Suprapubic skin (tissue), 4 donors: ENCODE measurements around the gene GULP1.

Experiments
- CTCF ChIP-seq, 2 donors: fragments of 200-600 bp in 1 of 2; fragments of 450-650 bp in 1 of 2; sonication (generic) in 1 of 2; IDR thresholded peaks; one replicate each; pipeline ENCODE4 v1.5.1; 2016 to 2019; ENCODE audit warnings: antibody characterized with exemption in 2 of 2, mild to moderate bottlenecking in 1 of 2, moderate library complexity in 1 of 2
- EP300 ChIP-seq: sonication (generic); formaldehyde crosslinking; IDR thresholded peaks from one replicate; pipeline ENCODE4 v1.6.1; 2017; ENCODE audit warnings: antibody characterized with exemption
- POLR2A ChIP-seq, 2 donors: fragments of 450-650 bp; IDR thresholded peaks; one replicate each; pipeline ENCODE4 v1.6.1; 2017; ENCODE audit warnings: antibody characterized with exemption in 2 of 2, mild to moderate bottlenecking in 2 of 2, moderate library complexity in 2 of 2
- POLR2AphosphoS5 ChIP-seq, 3 donors: sonication (generic); formaldehyde crosslinking; IDR thresholded peaks; one replicate each; pipeline ENCODE4 v1.6.1; 2017; ENCODE audit warnings: antibody characterized with exemption in 3 of 3

GRCh38 chr2:188381614-188382013 lies 89.9 kb downstream of the GULP1 start:
- no peak for TF ChIP-seq CTCF (IDR thresholded peaks at IDR 0.05)
- no peak for TF ChIP-seq POLR2A (IDR thresholded peaks at IDR 0.05)
- no peak for TF ChIP-seq POLR2AphosphoS5 (IDR thresholded peaks at IDR 0.05)
- no peak for TF ChIP-seq EP300
